CD4-positive, alpha-beta T cell treated with Interferon gamma for 1 hour (primary cell): ENCODE results near the gene CGB5.

Experiments
- DNase-seq: peaks from one replicate; pipeline ENCODE4 v3.0.0-alpha.2; 2020

The CGB5 gene

DNA sequence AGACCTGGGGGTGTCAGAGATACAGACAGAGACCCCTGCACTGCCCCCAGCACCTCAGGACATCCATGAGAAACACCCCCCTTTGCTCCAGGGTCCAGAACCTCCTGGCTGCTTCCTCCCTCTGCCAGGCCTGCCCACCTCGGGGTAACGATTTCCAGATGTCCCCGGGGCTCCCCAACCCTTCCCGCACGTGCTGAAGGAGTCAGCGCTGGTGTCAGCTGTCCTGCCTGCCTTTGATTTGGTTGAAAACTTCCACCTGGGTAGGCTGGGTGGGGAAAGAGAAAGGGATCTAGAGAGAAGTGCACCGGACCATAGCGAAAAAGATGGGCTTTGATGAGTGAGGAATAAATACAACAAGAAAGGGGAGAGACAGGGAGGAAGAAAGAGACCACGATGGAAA is 15.4 kb downstream of the CGB5 start:
- no peak for DNase-seq

- no peak for DNase-seq
Observed at GRCh38 chr19:49061000-49061399, 17.4 kb downstream of the CGB5 start.

DNA sequence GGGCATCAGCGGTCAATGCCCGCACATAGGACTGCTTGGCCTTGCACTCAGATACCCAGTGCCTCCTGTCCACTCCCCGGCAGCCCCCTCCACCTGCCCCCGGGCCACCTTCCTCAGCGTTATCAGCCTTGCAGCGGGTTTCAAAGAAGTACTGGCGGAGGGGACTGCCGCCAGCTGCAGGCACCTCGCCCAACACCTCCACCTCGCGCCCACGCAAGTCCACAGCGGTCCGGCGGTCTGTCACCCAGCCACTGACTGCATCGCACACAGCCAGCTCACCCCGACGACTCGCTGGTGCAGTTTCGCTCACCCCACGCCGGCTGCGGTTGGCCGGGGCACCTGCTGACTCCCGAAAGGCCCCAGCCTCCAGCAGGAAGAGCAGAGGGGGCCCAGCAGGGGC is 17.8 kb downstream of the CGB5 start:
- DNase-seq: no peak

DNA sequence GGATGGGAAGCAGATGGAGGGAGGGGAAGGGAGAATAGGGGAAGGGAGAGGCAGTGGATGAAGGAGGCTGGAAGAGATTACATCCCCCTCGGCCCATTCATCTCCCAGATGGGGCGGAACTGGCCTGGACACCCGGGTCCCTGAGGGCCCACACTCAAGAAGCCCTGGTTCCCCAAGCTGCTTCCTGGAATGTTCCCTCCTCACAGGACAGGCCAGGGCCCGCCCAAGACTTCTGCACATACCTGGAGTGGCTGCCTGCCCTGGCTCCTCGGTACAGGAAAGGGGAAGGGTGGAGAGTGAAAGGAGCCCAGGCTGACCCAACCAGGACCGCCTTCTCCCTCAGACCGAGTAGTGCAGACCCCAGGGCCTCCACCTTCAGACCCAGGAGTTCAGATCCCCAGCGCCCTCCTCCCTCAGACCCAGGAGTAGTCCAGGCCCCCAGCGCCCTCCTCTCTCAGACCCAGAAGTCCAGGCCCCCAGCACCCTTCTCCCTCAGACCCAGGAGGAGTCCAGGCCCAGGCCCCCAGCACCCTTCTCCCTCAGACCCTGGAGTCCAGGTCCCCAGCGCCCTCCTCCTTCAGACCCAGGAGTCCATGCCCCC is 20.5 kb downstream of the CGB5 start:
- no peak for DNase-seq

DNA sequence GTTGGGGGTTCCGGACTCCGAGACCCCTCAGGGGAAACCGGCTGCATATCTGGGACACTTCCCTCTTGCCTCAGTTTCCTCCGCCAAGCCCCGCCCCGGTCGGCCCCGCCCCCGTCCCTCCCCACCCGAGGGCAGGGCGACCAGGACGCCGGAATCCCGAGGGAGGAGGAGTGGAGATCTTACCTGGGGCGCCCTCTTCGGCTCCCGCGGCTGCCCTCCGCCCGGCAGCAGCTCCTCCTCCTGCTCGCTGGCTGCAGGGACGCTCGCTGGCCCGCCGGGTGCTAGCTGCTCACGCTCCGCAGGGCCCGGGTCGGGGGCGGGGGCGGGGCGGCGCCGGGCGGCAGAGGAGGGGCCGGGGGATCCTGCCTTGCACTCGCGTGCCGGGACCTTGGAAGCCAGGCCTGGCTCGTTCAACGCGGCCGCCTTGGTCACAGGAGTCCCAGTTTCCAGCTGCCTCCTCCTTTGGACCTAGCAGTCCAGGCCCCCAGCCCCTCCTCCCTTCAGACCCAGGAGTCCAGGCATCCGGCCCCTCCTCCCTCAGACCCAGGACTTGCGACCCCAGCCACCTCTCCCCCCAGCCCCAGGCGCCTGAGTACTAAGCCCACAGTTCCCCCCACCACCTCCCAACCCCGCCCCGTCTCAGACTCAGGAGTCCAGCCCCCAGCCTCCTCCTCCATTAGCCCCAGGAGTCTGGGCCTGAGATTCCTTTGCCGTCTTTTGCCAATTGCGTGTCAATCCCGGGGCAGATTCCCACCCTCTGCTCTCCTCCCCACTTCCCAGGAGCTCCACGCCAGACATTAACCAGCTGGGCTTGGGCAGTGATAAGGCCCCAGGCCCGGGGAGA is 21.3 kb downstream of the CGB5 start, which contains the start of gene NTF4:
TSS of gene NTF4 (minus strand) at position 51 of the 844 bp plus-strand sequence. CDS start 2,821 bp downstream, outside the sequence.
- DNase-seq: no peak

DNA sequence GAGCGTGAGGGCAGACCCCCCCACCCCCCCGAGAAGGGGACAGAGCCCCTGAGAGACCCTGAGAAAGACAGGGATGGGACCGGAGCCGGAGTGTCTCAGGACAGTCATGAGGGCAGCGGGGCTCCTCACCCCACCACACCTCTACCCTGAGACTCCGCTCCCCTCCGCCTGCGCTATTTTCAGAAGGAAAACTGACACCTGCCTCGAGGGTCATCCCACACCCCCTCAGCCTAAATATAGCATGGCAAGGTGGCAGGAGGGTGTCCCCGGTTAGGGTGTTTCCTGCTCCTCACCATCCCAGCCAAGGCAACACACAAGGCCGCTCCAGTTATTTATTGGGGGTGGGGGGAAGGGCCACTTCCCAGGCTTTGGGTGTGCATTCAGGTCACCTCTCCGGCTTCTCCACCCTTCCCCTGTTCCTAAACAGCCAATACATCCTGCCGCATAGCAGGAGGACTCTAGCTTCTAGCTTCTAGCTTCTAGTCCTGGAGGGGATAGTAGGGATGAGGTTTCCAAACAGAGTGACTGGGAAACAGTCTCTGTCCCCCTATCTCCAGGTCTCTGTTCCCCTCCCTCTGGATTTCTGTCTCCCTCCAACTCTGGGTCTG is 22.4 kb downstream of the CGB5 start:
- DNase-seq: no peak

DNA sequence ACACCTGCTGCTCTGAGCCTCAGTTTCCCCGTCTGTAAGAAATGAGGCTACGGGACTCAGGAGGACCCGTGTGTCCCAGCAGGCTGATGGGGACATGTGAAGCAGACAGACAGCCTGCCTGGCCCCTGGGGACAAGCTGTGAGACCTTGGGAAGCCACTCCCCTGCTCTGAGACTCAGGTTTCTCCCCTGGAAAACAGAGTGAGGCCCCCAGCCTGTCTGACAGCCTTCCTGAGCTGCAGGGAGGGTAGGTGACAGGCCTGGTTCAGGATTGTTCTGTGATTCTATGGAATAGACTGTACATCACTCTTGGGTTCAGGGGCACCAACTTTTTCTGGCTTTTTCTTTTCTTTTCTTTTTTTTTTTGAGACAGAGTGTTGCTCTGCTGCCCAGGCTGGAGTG is 23.9 kb downstream of the CGB5 start:
- no peak for DNase-seq

DNA sequence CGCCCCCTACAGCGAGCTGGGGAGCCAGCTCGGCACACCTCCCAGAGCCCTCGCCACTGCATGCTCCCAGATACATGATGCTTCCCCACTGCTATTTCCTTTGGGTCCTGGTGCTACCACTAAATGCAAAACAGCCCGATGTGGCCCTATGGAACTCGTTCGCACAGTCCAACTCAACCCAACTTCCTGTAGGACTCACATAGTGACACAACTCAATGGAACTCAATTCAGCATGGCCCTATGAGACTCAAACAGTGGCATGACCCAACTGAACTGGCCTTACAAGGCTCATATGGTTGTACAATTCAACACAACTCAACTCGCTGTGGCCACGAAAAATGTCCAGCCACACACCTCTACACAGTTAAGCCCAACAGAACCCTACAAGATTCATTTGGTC is 25.4 kb downstream of the CGB5 start:
- no peak for DNase-seq

GRCh38 chr19:49070416-49070815 is 26.8 kb downstream of the CGB5 start:
- no peak for DNase-seq

DNA sequence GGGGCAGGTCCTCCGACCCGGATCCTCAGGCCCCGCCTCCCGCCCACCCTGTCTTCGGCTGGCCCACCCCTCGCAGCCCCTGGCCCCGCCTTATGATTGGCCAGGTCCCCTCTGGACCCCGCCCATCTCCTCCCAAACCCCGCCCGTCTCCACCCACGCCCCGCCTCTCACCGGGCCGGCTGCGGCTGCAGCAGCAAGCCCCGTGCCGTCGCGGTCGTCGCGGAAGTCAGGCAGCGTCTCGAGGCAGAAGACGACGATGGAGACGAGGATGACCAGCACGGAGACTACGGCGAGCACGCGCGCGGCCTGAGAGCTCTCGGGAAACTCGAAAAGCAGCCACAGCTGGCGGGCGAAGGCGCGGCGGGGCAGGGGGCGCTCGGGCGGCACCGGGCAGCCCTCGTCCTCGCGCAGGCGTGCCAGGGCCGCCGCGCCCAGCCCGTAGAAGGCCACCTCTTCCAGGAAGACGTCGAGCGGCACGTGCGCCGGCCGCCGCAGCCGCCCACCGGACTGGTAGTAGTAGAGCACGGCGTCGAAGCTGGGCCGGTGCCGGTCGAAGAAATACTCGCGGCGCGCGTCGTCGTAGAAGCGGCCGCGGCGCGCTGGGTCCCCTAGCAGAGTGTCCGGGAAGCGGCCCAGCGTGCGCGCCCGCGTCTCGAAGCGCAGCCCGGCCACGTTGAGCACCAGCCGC is 28.4 kb downstream of the CGB5 start:
- no peak for DNase-seq

GRCh38 chr19:49073514-49074378 is 30.1 kb downstream of the CGB5 start:
- DNase-seq: no peak

- peak; percentile 22 for DNase-seq
Observed at GRCh38 chr19:49074869-49075268, 31.2 kb downstream of the CGB5 start.

DNA sequence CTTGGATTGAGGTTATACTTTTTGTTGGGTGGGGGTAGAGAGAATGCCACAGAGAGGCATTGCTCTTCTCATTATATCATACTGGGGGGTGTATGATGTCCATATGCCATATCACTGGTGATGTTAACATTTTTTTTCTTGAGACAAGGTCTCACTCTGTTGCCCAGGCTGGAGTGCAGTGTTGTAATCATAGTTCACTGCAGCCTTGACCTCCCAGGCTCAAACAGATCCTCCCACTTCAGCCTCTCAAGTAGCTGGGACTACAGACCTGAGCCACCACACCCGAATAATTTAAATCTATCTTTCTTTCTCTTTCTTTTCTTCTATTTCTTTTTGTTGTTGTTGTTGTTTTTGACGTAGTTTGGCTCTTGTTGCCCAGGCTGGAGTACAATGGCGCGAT is 36.7 kb downstream of the CGB5 start:
- DNase-seq: no peak

- no peak for DNase-seq
Observed at GRCh38 chr19:49081273-49081672, 37.6 kb downstream of the CGB5 start.

DNA sequence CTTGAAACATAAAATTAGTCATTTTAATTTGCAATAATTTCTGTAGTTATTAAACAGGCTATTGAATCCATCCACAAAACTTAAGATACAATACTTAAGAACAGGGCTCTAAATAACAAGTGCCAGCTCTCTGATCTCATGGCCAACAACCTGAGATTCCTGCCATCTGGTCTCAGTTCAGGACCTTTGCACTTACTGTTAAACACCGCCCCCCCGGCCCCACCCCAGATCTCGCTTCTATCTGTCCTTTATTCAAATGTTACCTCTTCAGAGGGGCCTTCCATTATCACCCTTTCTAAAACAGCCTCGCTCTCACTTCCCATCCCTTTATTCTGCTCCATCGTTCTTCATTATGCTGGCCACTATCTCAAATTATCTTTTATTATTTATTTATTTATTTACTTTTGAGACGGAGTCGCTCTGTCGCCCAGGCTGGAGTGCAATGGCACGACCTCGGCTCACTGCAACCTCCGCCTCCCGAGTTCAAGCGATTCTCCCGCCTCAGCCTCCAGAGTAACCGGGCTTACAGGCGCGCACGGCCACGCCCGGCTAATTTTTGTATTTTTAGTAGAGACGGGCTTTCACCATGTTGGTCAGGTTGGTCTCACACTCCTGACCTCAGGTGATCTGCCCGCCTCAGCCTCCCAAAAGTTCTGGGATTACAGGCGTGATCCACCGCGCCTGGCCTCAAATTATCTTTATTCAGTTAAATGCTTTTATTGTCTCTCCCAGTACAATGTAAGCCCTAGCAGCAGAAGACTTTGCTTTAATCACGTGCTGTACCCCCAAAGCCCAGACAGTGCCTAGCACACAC is 40.8 kb downstream of the CGB5 start:
- DNase-seq: no peak

- peak; percentile 100 for DNase-seq
Observed at GRCh38 chr19:49085020-49085867, 41.6 kb downstream of the CGB5 start, which contains the start of gene SNRNP70. TSS of gene SNRNP70 (plus strand) at chr19:49085451. CDS start at chr19:49086415, 964 bp downstream.

GRCh38 chr19:49085868-49086232 is 42.2 kb downstream of the CGB5 start:
- DNase-seq: no peak

DNA sequence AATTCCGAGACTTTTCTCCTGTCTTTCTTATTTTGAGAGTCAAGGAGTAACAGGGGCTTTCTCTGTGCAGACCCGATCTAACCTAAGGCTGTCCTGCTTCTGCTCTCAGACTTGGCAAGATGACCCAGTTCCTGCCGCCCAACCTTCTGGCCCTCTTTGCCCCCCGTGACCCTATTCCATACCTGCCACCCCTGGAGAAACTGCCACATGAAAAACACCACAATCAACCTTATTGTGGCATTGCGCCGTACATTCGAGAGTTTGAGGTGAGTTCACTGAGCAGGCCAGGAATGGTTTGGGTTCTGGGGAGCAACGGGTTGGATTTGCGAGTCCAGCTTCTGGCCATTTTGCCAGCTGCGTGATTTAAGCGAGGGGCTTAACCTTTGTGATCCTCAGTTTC is 42.6 kb downstream of the CGB5 start:
- DNase-seq: no peak

GRCh38 chr19:49091391-49092038 is 47.9 kb downstream of the CGB5 start:
- no peak for DNase-seq

- no peak for DNase-seq
Observed at GRCh38 chr19:49092686-49093085, 49.0 kb downstream of the CGB5 start.
